ENCODE results near the gene TCAIM.
"Not testable (repeated sequence)": the region's sequence is repeated elsewhere in the genome, so short reads cannot be mapped to it uniquely, and the experiment has no call there.

Gene TCAIM

GRCh38 chr3:44346590-44346989 lies 8.0 kb downstream of the TCAIM start:
- not testable (repeated sequence) for DNase-seq

GRCh38 chr3:44348993-44349392 lies 10.4 kb downstream of the TCAIM start:
- DNase-seq = no peak

- DNase-seq = no peak
Measured at GRCh38 chr3:44353355-44353924, 14.9 kb downstream of the TCAIM start.

GRCh38 chr3:44355362-44356033 lies 16.9 kb downstream of the TCAIM start:
- no peak for DNase-seq

GRCh38 chr3:44359146-44359751 lies 20.7 kb downstream of the TCAIM start:
- DNase-seq = no peak

- no peak for DNase-seq
Measured at GRCh38 chr3:44363591-44363990, 25.0 kb downstream of the TCAIM start.

- DNase-seq = no peak
Measured at GRCh38 chr3:44365952-44366351, 27.4 kb downstream of the TCAIM start.

GRCh38 chr3:44375450-44375849 lies 36.9 kb downstream of the TCAIM start:
- DNase-seq = no peak

GRCh38 chr3:44387404-44387803 lies 48.8 kb downstream of the TCAIM start:
- DNase-seq = no peak

- no peak for DNase-seq
Measured at GRCh38 chr3:44392489-44392888, 53.9 kb downstream of the TCAIM start.

- DNase-seq = no peak
Measured at GRCh38 chr3:44395714-44396113, 57.1 kb downstream of the TCAIM start.

- DNase-seq = no peak
Measured at GRCh38 chr3:44396200-44397171, 57.9 kb downstream of the TCAIM start.

- not testable (repeated sequence) for DNase-seq
Measured at GRCh38 chr3:44398271-44398670, 59.7 kb downstream of the TCAIM start.

- no peak for DNase-seq
Measured at GRCh38 chr3:44398853-44399252, 60.3 kb downstream of the TCAIM start.

GRCh38 chr3:44400771-44401170 lies 62.2 kb downstream of the TCAIM start:
- DNase-seq = no peak

- no peak for DNase-seq
Measured at GRCh38 chr3:44402548-44402947, 64.0 kb downstream of the TCAIM start.

GRCh38 chr3:44409640-44410410 lies 71.3 kb downstream of the TCAIM start:
- no peak for DNase-seq

GRCh38 chr3:44411031-44411645 lies 72.6 kb downstream of the TCAIM start:
- no peak for DNase-seq

- DNase-seq = no peak
Measured at GRCh38 chr3:44412365-44412764, 73.8 kb downstream of the TCAIM start.

GRCh38 chr3:44414517-44415090 lies 76.0 kb downstream of the TCAIM start:
- no peak for DNase-seq

- DNase-seq = no peak
Measured at GRCh38 chr3:44415421-44415820, 76.9 kb downstream of the TCAIM start.

Measured in stimulated activated CD8-positive, alpha-beta memory T cell treated with anti-CD3 and anti-CD28 coated beads, Interleukin-4, amount 100 ng/mL, for 48 hours (primary cell).